ENCODE measurements around the gene IGFN1.

Gene IGFN1

GRCh38 chr1:201163707-201164106 is 26.9 kb upstream of the IGFN1 start:
- Histone ChIP-seq H2AFZ (ENCODE audit: low read depth, low read length) (no peak overlapping the region), H3K79me2 (ENCODE audit: insufficient read depth, low read length) (no peaks in the 10 kb centered on the region), H3K36me3 (ENCODE audit: insufficient read depth, low read length) (no peaks in the 10 kb centered on the region), H3K27ac (ENCODE audit: low read length) (no peak overlapping the region), H3K9me3 (ENCODE audit: insufficient read depth, low read length, severe bottlenecking) (no peaks in the 10 kb centered on the region), H3K9ac (ENCODE audit: low read depth, low read length) (no peak overlapping the region), H4K20me1 (ENCODE audit: insufficient read depth, low read length) (no peaks in the 10 kb centered on the region), H3K4me1 (ENCODE audit: insufficient read depth, low read length) (no peaks in the 10 kb centered on the region), H3K4me3 (ENCODE audit: low read depth in 1 of 2, low read length in 2 of 2) (no peak overlapping the region), H3K27me3 (ENCODE audit: insufficient read depth, low read length, poor library complexity) (peaks cover 14% of the 10 kb centered on the region), H3K4me2 (ENCODE audit: insufficient read depth, low read length) (no peak overlapping the region)
- ATAC-seq (ENCODE audit: insufficient read depth, low read depth) (no peak), DNase-seq (no peak)
- TF ChIP-seq EZH2 (IDR thresholded peaks at IDR 0.05; ENCODE audit: borderline replicate concordance, low read depth, low read length, severe bottlenecking): no peak
- TF ChIP-seq, protein P1, sequence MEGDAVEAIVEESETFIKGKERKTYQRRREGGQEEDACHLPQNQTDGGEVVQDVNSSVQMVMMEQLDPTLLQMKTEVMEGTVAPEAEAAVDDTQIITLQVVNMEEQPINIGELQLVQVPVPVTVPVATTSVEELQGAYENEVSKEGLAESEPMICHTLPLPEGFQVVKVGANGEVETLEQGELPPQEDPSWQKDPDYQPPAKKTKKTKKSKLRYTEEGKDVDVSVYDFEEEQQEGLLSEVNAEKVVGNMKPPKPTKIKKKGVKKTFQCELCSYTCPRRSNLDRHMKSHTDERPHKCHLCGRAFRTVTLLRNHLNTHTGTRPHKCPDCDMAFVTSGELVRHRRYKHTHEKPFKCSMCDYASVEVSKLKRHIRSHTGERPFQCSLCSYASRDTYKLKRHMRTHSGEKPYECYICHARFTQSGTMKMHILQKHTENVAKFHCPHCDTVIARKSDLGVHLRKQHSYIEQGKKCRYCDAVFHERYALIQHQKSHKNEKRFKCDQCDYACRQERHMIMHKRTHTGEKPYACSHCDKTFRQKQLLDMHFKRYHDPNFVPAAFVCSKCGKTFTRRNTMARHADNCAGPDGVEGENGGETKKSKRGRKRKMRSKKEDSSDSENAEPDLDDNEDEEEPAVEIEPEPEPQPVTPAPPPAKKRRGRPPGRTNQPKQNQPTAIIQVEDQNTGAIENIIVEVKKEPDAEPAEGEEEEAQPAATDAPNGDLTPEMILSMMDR (IDR thresholded peaks at IDR 0.05; ENCODE audit: borderline replicate concordance, extremely low read depth, low read length, poor library complexity, severe bottlenecking): no peak

- no peaks in the 10 kb centered on the region for H3K36me3 ChIP-seq (ENCODE audit: insufficient read depth, low read length)
- H2AFZ ChIP-seq (ENCODE audit: low read depth, low read length): no peak overlapping the region
- peaks cover 14% of the 10 kb centered on the region for H3K27me3 ChIP-seq (ENCODE audit: insufficient read depth, low read length, poor library complexity)
- H4K20me1 ChIP-seq (ENCODE audit: insufficient read depth, low read length): no peaks in the 10 kb centered on the region
- H3K4me2 ChIP-seq (ENCODE audit: insufficient read depth, low read length): no peak overlapping the region
- H3K27ac ChIP-seq (ENCODE audit: low read length): no peak overlapping the region
- no peak overlapping the region for H3K9ac ChIP-seq (ENCODE audit: low read depth, low read length)
- ATAC-seq (ENCODE audit: insufficient read depth, low read depth) (no peak), DNase-seq (no peak)
- no peaks in the 10 kb centered on the region for H3K4me1 ChIP-seq (ENCODE audit: insufficient read depth, low read length)
- H3K9me3 ChIP-seq (ENCODE audit: insufficient read depth, low read length, severe bottlenecking): no peaks in the 10 kb centered on the region
- no peak overlapping the region for H3K4me3 ChIP-seq (ENCODE audit: low read depth in 1 of 2, low read length in 2 of 2)
- TF ChIP-seq EZH2 (IDR thresholded peaks at IDR 0.05; ENCODE audit: borderline replicate concordance, low read depth, low read length, severe bottlenecking): no peak
- TF ChIP-seq, protein P1 (IDR thresholded peaks at IDR 0.05; ENCODE audit: borderline replicate concordance, extremely low read depth, low read length, poor library complexity, severe bottlenecking): no peak
- no peaks in the 10 kb centered on the region for H3K79me2 ChIP-seq (ENCODE audit: insufficient read depth, low read length)
Measured at GRCh38 chr1:201164645-201165044, 26.0 kb upstream of the IGFN1 start.

GRCh38 chr1:201167041-201167991 is 23.3 kb upstream of the IGFN1 start:
- peaks cover 19% of the 10 kb centered on the region for H3K27me3 ChIP-seq (ENCODE audit: insufficient read depth, low read length, poor library complexity)
- H3K9me3 ChIP-seq (ENCODE audit: insufficient read depth, low read length, severe bottlenecking): no peaks in the 10 kb centered on the region
- H3K79me2 ChIP-seq (ENCODE audit: insufficient read depth, low read length): no peaks in the 10 kb centered on the region
- H3K36me3 ChIP-seq (ENCODE audit: insufficient read depth, low read length): no peaks in the 10 kb centered on the region
- ATAC-seq (ENCODE audit: insufficient read depth, low read depth) (no peak), DNase-seq (no peak)
- no peak overlapping the region for H3K9ac ChIP-seq (ENCODE audit: low read depth, low read length)
- no peaks in the 10 kb centered on the region for H3K4me1 ChIP-seq (ENCODE audit: insufficient read depth, low read length)
- H2AFZ ChIP-seq (ENCODE audit: low read depth, low read length): no peak overlapping the region
- no peak overlapping the region for H3K27ac ChIP-seq (ENCODE audit: low read length)
- H3K4me3 ChIP-seq (ENCODE audit: low read depth in 1 of 2, low read length in 2 of 2): no peak overlapping the region
- no peak for TF ChIP-seq EZH2 (IDR thresholded peaks at IDR 0.05; ENCODE audit: borderline replicate concordance, low read depth, low read length, severe bottlenecking)
- TF ChIP-seq, protein P1 (IDR thresholded peaks at IDR 0.05; ENCODE audit: borderline replicate concordance, extremely low read depth, low read length, poor library complexity, severe bottlenecking): no peak
- H4K20me1 ChIP-seq (ENCODE audit: insufficient read depth, low read length): no peaks in the 10 kb centered on the region
- H3K4me2 ChIP-seq (ENCODE audit: insufficient read depth, low read length): no peak overlapping the region
